Fibroblast of pulmonary artery (primary cell): ENCODE data around the gene HSD17B12.
"Not testable (repeated sequence)": the region's sequence is repeated elsewhere in the genome, so short reads cannot be mapped to it uniquely, and the experiment has no call there.

ENCODE experiments used
- DNase-seq: peaks from one replicate; pipeline ENCODE4 v3.0.0-alpha.2; 2010; ENCODE audit warnings: low read depth
- H3K4me3 ChIP-seq: replicated peaks from 2 replicates; pipeline ENCODE4 v1.5.1; 2011; ENCODE audit warnings: low read depth, mild to moderate bottlenecking, control low read depth, low read length, moderate library complexity
- CTCF ChIP-seq: IDR thresholded peaks from 2 replicates; pipeline ENCODE4 v1.5.1; 2011; ENCODE audit warnings: mild to moderate bottlenecking, control low read depth, low read length, inconsistent platforms; ENCODE audit errors: missing control alignments

HSD17B12 gene

GRCh38 chr11:43643898-43644620 lies 36.5 kb upstream of the HSD17B12 start:
- peak; percentile 85 for DNase-seq
- H3K4me3 ChIP-seq: peak overlapping the region; percentile 84
- no peak for TF ChIP-seq CTCF

- peak overlapping the region; percentile 84 for H3K4me3 ChIP-seq
- peak; percentile 26 for DNase-seq
- no peak for TF ChIP-seq CTCF
Observed at GRCh38 chr11:43644621-43645299, 35.8 kb upstream of the HSD17B12 start.

GRCh38 chr11:43646767-43647166 lies 33.8 kb upstream of the HSD17B12 start:
- no peak overlapping the region for H3K4me3 ChIP-seq
- no peak for TF ChIP-seq CTCF
- DNase-seq: no peak

GRCh38 chr11:43648888-43649287 lies 31.6 kb upstream of the HSD17B12 start:
- no peak for TF ChIP-seq CTCF
- no peak overlapping the region for H3K4me3 ChIP-seq
- no peak for DNase-seq

GRCh38 chr11:43649501-43649900 lies 31.0 kb upstream of the HSD17B12 start:
- TF ChIP-seq CTCF: no peak
- no peak for DNase-seq
- no peak overlapping the region for H3K4me3 ChIP-seq

- H3K4me3 ChIP-seq: no peak overlapping the region
- no peak for TF ChIP-seq CTCF
- no peak for DNase-seq
Observed at GRCh38 chr11:43649921-43650320, 30.6 kb upstream of the HSD17B12 start.

- DNase-seq, H3K4me3 ChIP-seq: not testable (repeated sequence)
Observed at GRCh38 chr11:43663018-43663417, 17.5 kb upstream of the HSD17B12 start.
